HEK293T (cell line): ENCODE measurements around the gene MGAT2.

Experiments used
- CTCF ChIA-PET: fragments of 350-600 bp; formaldehyde crosslinking; extraction: SDS; loops from one replicate; lab custom pipeline; 2021; ENCODE audit warnings: antibody characterized with exemption, inconsistent platforms; lab: Yijun Ruan, JAX
- POLR2A ChIA-PET: fragments of 350-600 bp; formaldehyde crosslinking; extraction: SDS; loops from one replicate; lab custom pipeline; 2020; ENCODE audit warnings: antibody characterized with exemption, inconsistent platforms; lab: Yijun Ruan, JAX
- DNase-seq: peaks from one replicate; pipeline ENCODE4 v3.0.0; 2012; ENCODE audit warnings: mixed read lengths; ENCODE audit errors: extremely low spot score
- ARNT ChIP-seq: fragments of 450-650 bp; IDR thresholded peaks from 2 replicates; pipeline ENCODE4 v1.6.1; 2017; ENCODE audit warnings: mild to moderate bottlenecking
- BHLHE40 ChIP-seq: fragments of 450-650 bp; IDR thresholded peaks from 2 replicates; pipeline ENCODE4 v1.6.1; 2016; ENCODE audit warnings: mild to moderate bottlenecking, moderate library complexity, borderline replicate concordance
- CTBP1 ChIP-seq: fragments of 450-650 bp; IDR thresholded peaks from 2 replicates; pipeline ENCODE4 v1.6.1; 2016; ENCODE audit warnings: borderline replicate concordance
- ELF4 ChIP-seq: fragments of 450-650 bp; IDR thresholded peaks from 2 replicates; pipeline ENCODE4 v1.6.1; 2017; ENCODE audit warnings: antibody characterized with exemption
- FOXA1 ChIP-seq: fragments of 450-650 bp; IDR thresholded peaks from 2 replicates; pipeline ENCODE4 v1.6.1; 2016; ENCODE audit warnings: mild to moderate bottlenecking
- FOXK2 ChIP-seq: fragments of 450-650 bp; IDR thresholded peaks from 2 replicates; pipeline ENCODE4 v1.6.1; 2016; ENCODE audit warnings: mild to moderate bottlenecking
- FOXM1 ChIP-seq: fragments of 450-650 bp; IDR thresholded peaks from 2 replicates; pipeline ENCODE4 v1.6.1; 2017; ENCODE audit warnings: mild to moderate bottlenecking, borderline replicate concordance
- HDGF ChIP-seq: fragments of 450-650 bp; IDR thresholded peaks from 2 replicates; pipeline ENCODE4 v1.6.1; 2017; ENCODE audit warnings: antibody characterized with exemption, borderline replicate concordance
- L3MBTL2 ChIP-seq: fragments of 450-650 bp; conservative IDR thresholded peaks from 2 replicates; pipeline ENCODE4 v1.6.1; 2016; ENCODE audit warnings: mild to moderate bottlenecking
- LEF1 ChIP-seq: fragments of 450-650 bp; IDR thresholded peaks from 2 replicates; pipeline ENCODE4 v1.6.1; 2017; ENCODE audit warnings: mild to moderate bottlenecking, borderline replicate concordance
- NFRKB ChIP-seq: fragments of 450-650 bp; IDR thresholded peaks from 2 replicates; pipeline ENCODE4 v1.6.1; 2016; ENCODE audit warnings: mild to moderate bottlenecking, moderate library complexity
- PKNOX1 ChIP-seq: fragments of 450-650 bp; IDR thresholded peaks from 2 replicates; pipeline ENCODE4 v1.6.1; 2016
- SP1 ChIP-seq: fragments of 450-650 bp; IDR thresholded peaks from 2 replicates; pipeline ENCODE4 v1.6.1; 2017
- SUZ12 ChIP-seq: fragments of 450-650 bp; IDR thresholded peaks from 2 replicates; pipeline ENCODE4 v1.6.1; 2016; ENCODE audit warnings: mild to moderate bottlenecking
- TARDBP ChIP-seq: fragments of 450-650 bp; IDR thresholded peaks from 2 replicates; pipeline ENCODE4 v1.6.1; 2016
- ZNF384 ChIP-seq: fragments of 450-650 bp; IDR thresholded peaks from 2 replicates; pipeline ENCODE4 v1.6.1; 2016

MGAT2 gene

GRCh38 chr14:49589387-49589786 is 31.2 kb upstream of the MGAT2 start:
- TF ChIP-seq FOXA1 = no peak
- no peak for TF ChIP-seq FOXM1
- no peak for TF ChIP-seq LEF1
- TF ChIP-seq CTBP1 = no peak
- no peak for TF ChIP-seq BHLHE40
- TF ChIP-seq L3MBTL2 = no peak
- no peak for TF ChIP-seq PKNOX1
- no peak for TF ChIP-seq HDGF
- no peak for TF ChIP-seq SUZ12
- no peak for TF ChIP-seq FOXK2
- TF ChIP-seq ARNT = no peak
- no peak for TF ChIP-seq ZNF384
- no peak for TF ChIP-seq ELF4
- TF ChIP-seq TARDBP = no peak
- no peak for TF ChIP-seq NFRKB
- ChIA-PET POLR2A (no interaction called here), CTCF (interaction anchor here (0.6 kb wide), 1 partner anchor 11 kb away, joined by 3 read pairs; no protein-coding TSS in a partner anchor)
- no peak for DNase-seq

GRCh38 chr14:49593016-49593415 is 27.6 kb upstream of the MGAT2 start:
- ChIA-PET POLR2A (interaction anchor here (3.3 kb wide), 1 partner anchor 28 kb away, joined by 33 read pairs; the partner anchor contains the start of genes MGAT2 and RPL36AL), CTCF (interaction anchor here (0.5 kb wide), 1 partner anchor 17 kb away, joined by 3 read pairs; no protein-coding TSS in a partner anchor)
- no peak for DNase-seq
- TF ChIP-seq FOXA1 (no peak), NFRKB (no peak), TARDBP (no peak), LEF1 (no peak), ZNF384 (no peak), FOXM1 (no peak), ELF4 (no peak), BHLHE40 (no peak), PKNOX1 (no peak), L3MBTL2 (no peak), SUZ12 (no peak), CTBP1 (no peak), SP1 (no peak), HDGF (no peak), FOXK2 (no peak), ARNT (no peak)

- POLR2A ChIA-PET = interaction anchor here (1.1 to 3.3 kb wide), 7 partner anchors 9 to 406 kb away, joined by 3 to 40 read pairs (median 6); partner anchors contain the start of genes MGAT2, POLE2, RPL36AL and RPS29
- CTCF ChIA-PET = interaction anchor here (2.7 kb wide), 1 partner anchor 8 kb away, joined by 16 read pairs; the partner anchor contains the start of gene RPS29
- DNase-seq = peak; percentile 31
- no peak for TF ChIP-seq FOXA1
- TF ChIP-seq L3MBTL2 = no peak
- no peak for TF ChIP-seq SP1
- no peak for TF ChIP-seq CTBP1
- TF ChIP-seq NFRKB = no peak
- TF ChIP-seq FOXK2 = no peak
- TF ChIP-seq BHLHE40 = no peak
- no peak for TF ChIP-seq LEF1
- no peak for TF ChIP-seq PKNOX1
- TF ChIP-seq FOXM1 = no peak
- no peak for TF ChIP-seq ARNT
- no peak for TF ChIP-seq HDGF
- TF ChIP-seq TARDBP = no peak
Measured at GRCh38 chr14:49594347-49595091, 26.1 kb upstream of the MGAT2 start.

- no peak for DNase-seq
- ChIA-PET CTCF (interaction anchor here (0.5 to 0.9 kb wide), 2 partner anchors 11 to 34 kb away, joined by 5 to 8 read pairs; no protein-coding TSS in a partner anchor), POLR2A (interaction anchor here (1.3 to 3.3 kb wide), 7 partner anchors 12 to 254 kb away, joined by 3 to 37 read pairs (median 6); partner anchors contain the start of genes DNAAF2, KLHDC2, MGAT2 and NEMF)
Measured at GRCh38 chr14:49598189-49598484, 22.5 kb upstream of the MGAT2 start.

GRCh38 chr14:49598485-49599300 is 21.9 kb upstream of the MGAT2 start, which contains the start of gene LRR1:
TSS of gene LRR1 (plus strand) at chr14:49598940. CDS start at chr14:49599021, 81 bp downstream.
- peak; percentile 66 for DNase-seq
- TF ChIP-seq PKNOX1 (peak; percentile 74), L3MBTL2 (peak; percentile 84), FOXA1 (no peak), FOXM1 (peak; percentile 39; the same call in 1 of the 2 replicates), ELF4 (peak; percentile 24; the same call in 1 of the 2 replicates), LEF1 (no peak)
- CTCF ChIA-PET = interaction anchor here (1.5 kb wide), 1 partner anchor 11 kb away, joined by 7 read pairs; no protein-coding TSS in a partner anchor
- POLR2A ChIA-PET = interaction anchor here (1.0 to 3.3 kb wide), 9 partner anchors 12 to 254 kb away, joined by 3 to 37 read pairs (median 6); partner anchors contain the start of genes DNAAF2, KLHDC2, MGAT2 and NEMF

More at GRCh38 chr14:49598189-49598484, 22.5 kb upstream of the MGAT2 start:
- TF ChIP-seq NFRKB (no peak), LEF1 (no peak), HDGF (no peak), FOXM1 (no peak), SUZ12 (no peak), ARNT (no peak), ZNF384 (no peak), FOXA1 (no peak), FOXK2 (no peak), L3MBTL2 (no peak)
